Dendritic cell treated with granulocyte-macrophage colony-stimulating factor and Interleukin-4, amounts not matched to agents 40 ng/mL and 50 ng/mL, for 4 days (primary cell): Measurements from ENCODE around the gene C1QTNF1.

Experiments
- H3K27ac Mint-ChIP-seq: one replicate; pipeline ENCODE4 v1.8.0; 2022; ENCODE audit warnings: mild to moderate bottlenecking, mixed read lengths
- H3K27me3 Mint-ChIP-seq: one replicate; pipeline ENCODE4 v1.8.0; 2022; ENCODE audit warnings: mild to moderate bottlenecking, mixed read lengths
- H3K36me3 Mint-ChIP-seq: one replicate; pipeline ENCODE4 v1.8.0; 2022; ENCODE audit warnings: low read depth, mixed read lengths
- H3K4me1 Mint-ChIP-seq: one replicate; pipeline ENCODE4 v1.8.0; 2022; ENCODE audit warnings: low read depth, mixed read lengths
- H3K4me3 Mint-ChIP-seq: one replicate; pipeline ENCODE4 v1.8.0; 2022; ENCODE audit warnings: mild to moderate bottlenecking, moderate library complexity, mixed read lengths
- H3K9me3 Mint-ChIP-seq: one replicate; pipeline ENCODE4 v1.8.0; 2022; ENCODE audit warnings: mixed read lengths
- intact Hi-C: fragments of 100-400 bp; cut with micrococcal nuclease; formaldehyde crosslinking; loops from one replicate; pipeline ENCODE4 v1.15.0; 2022

Gene C1QTNF1

DNA sequence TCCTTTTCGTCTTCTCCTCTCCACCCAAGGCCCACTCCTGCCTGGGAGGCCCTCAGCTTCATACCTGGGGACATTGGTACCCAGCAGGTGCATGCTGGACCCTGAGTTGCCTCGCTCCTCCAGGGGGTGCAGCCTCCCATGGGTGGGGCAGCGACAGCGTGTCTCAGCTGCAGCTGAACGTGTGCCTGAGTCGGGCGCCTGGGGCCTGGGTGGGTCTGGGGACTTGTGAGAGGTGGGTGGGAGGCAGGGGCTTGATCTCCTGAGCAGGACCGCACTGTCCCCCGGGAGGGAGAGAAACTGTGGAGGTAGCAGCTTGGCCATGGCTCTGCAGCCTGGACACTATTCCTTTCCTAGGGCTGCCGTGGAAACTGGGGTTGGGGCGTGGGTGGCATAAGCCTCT is 25.9 kb downstream of the C1QTNF1 start:
- H3K4me1 Mint-ChIP-seq, result no peaks in the 10 kb centered on the region
- no peak overlapping the region for H3K27ac Mint-ChIP-seq
- H3K4me3 Mint-ChIP-seq, result no peak overlapping the region
- no peaks in the 10 kb centered on the region for H3K36me3 Mint-ChIP-seq
- peaks cover 16% of the 10 kb centered on the region for H3K9me3 Mint-ChIP-seq
- intact Hi-C loops, result loop anchor here (5.0 kb wide), 2 partner anchors 32 to 342 kb away; no protein-coding TSS in a partner anchor
- peaks cover 31% of the 10 kb centered on the region for H3K27me3 Mint-ChIP-seq

DNA sequence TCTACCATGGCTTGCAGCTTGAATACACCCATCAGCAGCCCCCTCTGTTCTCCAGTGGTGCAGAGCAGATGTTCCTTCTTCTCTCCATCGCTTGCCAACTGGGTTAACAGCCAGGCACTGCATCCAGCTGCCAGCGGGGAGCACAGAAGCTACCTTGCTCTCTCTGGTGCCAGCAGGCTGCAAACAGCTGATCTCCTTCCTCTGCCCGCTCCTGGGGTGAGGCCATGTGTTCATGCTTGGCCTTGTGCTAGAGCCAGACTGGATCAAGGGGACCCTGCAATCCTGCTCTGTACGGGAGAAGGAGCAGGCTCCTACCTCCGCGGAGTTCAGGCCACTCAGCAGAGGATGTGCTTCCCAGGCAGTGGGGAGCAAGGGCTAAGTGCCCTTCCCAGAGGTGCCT is 26.6 kb downstream of the C1QTNF1 start:
- Mint-ChIP-seq H3K4me3 (no peak overlapping the region), H3K27me3 (peaks cover 24% of the 10 kb centered on the region), H3K27ac (no peak overlapping the region), H3K4me1 (no peaks in the 10 kb centered on the region), H3K9me3 (peaks cover 16% of the 10 kb centered on the region), H3K36me3 (no peaks in the 10 kb centered on the region)
- intact Hi-C loops, result no loop called here

DNA sequence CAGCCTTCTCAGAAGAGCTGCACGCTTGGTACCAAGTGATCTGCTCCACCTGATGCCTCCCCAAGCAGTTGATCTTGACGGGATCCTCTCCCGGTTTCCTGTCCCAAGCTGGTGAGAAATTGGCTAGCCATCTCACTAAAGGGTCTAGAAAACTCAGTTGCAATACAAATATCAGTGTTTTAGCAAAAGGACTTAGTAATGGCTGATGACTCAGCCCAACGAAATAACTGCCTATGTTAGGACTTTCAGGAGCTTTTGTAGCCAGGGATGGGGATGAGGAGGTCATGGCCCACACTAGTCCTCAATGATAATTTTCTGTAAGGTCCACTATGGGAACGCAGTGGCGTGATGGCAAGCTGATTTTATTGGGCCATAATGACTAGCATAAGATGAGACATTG is 27.3 kb downstream of the C1QTNF1 start:
- H3K27me3 Mint-ChIP-seq, result peaks cover 18% of the 10 kb centered on the region
- H3K9me3 Mint-ChIP-seq, result peaks cover 16% of the 10 kb centered on the region
- H3K4me3 Mint-ChIP-seq, result no peak overlapping the region
- no peak overlapping the region for H3K27ac Mint-ChIP-seq
- no peaks in the 10 kb centered on the region for H3K4me1 Mint-ChIP-seq
- no peaks in the 10 kb centered on the region for H3K36me3 Mint-ChIP-seq
- intact Hi-C loops, result no loop called here

DNA sequence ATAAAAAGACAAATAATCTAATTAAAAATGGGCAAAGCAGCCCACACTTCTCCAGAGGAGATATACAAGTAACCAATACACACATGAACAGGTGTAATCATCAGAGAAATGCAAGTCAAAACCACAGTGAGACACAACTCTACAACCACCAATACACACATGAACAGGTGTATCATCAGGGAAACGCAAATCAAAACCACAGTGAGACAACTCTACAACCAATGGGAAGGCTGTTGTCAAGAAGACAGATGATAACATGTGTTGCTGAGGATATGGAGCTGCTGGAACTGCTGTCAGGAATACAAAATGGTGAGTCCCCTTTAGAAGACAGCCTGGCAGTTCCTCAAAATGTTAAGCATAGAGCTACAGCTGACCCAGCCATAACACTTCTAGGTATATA is 28.2 kb downstream of the C1QTNF1 start:
- no peak overlapping the region for H3K4me3 Mint-ChIP-seq
- intact Hi-C loops, result no loop called here
- peaks cover 16% of the 10 kb centered on the region for H3K9me3 Mint-ChIP-seq
- no peaks in the 10 kb centered on the region for H3K36me3 Mint-ChIP-seq
- H3K27me3 Mint-ChIP-seq, result peaks cover 16% of the 10 kb centered on the region
- no peaks in the 10 kb centered on the region for H3K4me1 Mint-ChIP-seq
- H3K27ac Mint-ChIP-seq, result no peak overlapping the region

DNA sequence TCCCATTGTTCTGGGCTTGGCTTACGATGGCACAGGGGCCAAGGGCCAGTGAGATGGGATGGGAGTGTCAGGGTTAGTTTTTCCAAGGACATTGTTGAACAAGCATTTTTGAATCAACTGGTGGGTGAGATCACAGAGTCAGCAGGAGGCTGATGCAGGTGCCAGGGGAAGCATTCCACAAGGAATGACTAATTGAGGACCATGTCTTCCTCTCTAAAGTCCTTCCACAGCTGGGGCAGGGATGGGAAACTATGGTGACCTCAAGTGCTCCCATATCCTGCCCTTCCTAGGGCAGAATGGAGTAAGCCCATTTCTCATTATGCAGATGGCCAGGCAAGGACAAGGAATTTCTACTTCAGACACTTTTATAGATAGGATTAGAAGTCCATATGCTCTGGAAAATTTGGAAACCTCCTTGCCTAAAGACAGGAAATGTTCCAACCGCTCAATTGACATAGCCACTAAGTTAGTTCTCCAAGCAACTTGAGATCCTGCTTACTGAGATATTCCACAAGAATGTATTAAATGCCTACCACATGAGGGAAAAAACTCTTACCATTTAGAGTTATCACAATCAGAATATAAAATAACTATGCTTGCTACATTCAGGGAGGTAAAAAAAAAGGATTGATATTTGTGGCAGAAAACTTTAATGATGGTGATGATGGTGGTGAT is 29.4 kb downstream of the C1QTNF1 start:
- no peak overlapping the region for H3K4me3 Mint-ChIP-seq
- no peak overlapping the region for H3K27ac Mint-ChIP-seq
- H3K36me3 Mint-ChIP-seq, result no peaks in the 10 kb centered on the region
- H3K4me1 Mint-ChIP-seq, result peaks cover 10% of the 10 kb centered on the region
- intact Hi-C loops, result no loop called here
- peaks cover 16% of the 10 kb centered on the region for H3K27me3 Mint-ChIP-seq
- peaks cover 16% of the 10 kb centered on the region for H3K9me3 Mint-ChIP-seq

DNA sequence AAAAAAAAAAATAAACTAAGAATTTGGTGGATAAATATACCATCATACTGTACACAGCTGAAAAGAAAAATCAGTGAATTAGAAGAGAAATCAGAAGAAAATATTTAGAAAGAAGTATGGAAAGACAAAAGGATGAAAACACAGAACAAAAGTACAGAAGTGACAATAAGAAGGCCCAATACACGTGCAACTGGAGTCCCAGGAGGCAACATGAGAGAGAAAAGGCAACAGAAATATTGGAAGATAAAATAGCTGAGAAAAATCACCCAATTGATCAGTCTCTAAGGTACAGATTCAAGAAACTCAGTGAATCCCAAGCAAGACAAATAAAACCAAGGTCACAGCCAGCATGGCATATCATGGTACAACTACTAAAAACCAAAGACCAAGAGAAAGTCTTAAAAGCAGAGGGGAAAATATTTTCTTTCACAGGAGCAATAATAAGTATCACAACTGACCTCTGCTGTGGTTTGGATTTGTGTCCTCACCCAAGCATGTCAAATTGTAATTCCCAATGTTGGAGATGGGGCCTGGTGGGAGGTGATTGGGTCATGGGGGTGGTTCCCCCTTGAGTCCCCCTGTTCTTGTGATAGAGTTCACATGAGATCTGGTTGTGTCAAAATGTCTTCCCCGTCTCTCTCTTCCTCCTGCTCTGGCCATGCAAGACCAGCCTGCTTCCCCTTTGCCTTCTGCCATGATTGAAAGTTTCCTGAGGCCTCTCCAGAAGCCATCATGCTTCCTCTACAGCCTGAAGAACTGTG is 30.4 kb downstream of the C1QTNF1 start:
- Mint-ChIP-seq H3K27me3 (peaks cover 12% of the 10 kb centered on the region), H3K9me3 (peaks cover 16% of the 10 kb centered on the region), H3K4me3 (no peak overlapping the region), H3K36me3 (no peaks in the 10 kb centered on the region), H3K27ac (no peak overlapping the region), H3K4me1 (peaks cover 16% of the 10 kb centered on the region)
- intact Hi-C loops, result no loop called here

DNA sequence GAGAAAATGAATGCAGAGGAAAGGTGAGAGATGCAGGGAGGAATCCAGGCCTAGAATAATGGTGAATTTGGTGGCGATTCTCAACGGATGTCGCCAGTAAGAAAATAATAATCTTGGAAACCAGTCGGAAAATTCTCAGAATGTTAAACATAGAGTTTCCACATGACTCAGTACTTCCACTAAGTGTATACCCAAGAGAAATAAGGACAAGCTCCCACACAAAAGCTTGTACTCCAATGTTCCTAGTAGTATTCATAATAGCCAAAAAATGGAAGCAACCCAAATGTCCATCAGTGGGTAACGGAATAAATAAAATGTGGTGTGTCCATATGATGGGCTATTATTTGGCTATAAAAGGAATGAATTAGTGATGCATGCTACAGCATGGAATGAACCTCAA is 31.2 kb downstream of the C1QTNF1 start:
- Mint-ChIP-seq H3K9me3 (peaks cover 16% of the 10 kb centered on the region), H3K27me3 (peaks cover 9% of the 10 kb centered on the region), H3K4me1 (peaks cover 16% of the 10 kb centered on the region), H3K4me3 (no peak overlapping the region), H3K36me3 (no peaks in the 10 kb centered on the region), H3K27ac (no peak overlapping the region)
- intact Hi-C loops, result no loop called here

DNA sequence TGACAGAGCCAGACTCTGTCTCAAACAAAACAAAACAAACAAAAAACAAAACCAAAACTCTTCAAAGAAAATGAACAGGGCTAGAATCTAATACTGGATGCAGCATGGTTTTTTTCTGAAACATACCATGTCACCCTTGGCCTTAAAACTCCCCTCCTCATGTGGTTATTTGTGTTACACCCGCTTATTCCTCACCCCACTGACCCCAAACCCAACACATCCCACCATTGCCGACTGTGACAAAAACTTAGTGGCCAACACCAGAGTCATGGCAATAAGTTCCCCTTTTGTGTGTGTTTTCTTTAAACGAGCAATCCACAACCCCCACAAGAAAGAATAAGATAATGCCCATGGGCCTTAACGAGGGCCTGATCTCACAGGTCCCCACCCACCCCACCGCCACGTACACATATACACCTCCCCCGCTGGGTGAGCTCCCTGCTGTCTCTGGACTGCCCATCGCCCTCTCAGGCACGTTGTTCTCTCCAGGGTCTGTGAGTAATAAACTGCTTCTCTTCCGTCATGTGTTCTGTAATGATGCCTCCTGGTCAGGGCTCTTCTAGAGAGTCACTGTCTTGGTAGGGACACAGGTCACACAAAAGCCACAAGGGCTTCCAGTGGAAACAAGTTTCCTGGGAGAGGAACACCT is 33.9 kb downstream of the C1QTNF1 start:
- Mint-ChIP-seq H3K27ac (peak overlapping the region; percentile 24), H3K9me3 (peaks cover 16% of the 10 kb centered on the region), H3K27me3 (peaks cover 4% of the 10 kb centered on the region), H3K4me3 (no peak overlapping the region), H3K36me3 (no peaks in the 10 kb centered on the region), H3K4me1 (peaks cover 16% of the 10 kb centered on the region)
- intact Hi-C loops, result no loop called here

DNA sequence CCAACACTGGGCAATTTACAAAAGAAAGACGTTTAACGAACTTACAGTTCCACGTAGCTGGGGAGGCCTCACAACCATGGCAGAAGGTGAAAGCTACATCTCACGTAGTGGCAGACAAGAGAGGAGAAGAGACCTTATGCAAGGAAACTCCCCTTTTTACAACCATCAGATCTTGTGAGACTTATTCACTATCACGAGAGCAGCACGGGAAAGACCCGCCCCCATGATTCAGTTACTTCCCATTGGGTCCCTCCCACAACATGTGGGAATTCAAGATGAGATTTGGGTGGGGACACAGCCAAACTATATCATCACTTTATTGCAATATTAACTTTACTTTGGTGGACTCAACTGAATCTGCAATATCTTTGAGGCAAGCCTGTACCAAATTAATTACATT is 38.7 kb downstream of the C1QTNF1 start:
- intact Hi-C loops, result no loop called here
- Mint-ChIP-seq H3K36me3 (no peaks in the 10 kb centered on the region), H3K4me1 (peaks cover 19% of the 10 kb centered on the region), H3K9me3 (no peaks in the 10 kb centered on the region), H3K27ac (no peak overlapping the region), H3K27me3 (peaks cover 6% of the 10 kb centered on the region), H3K4me3 (no peak overlapping the region)

DNA sequence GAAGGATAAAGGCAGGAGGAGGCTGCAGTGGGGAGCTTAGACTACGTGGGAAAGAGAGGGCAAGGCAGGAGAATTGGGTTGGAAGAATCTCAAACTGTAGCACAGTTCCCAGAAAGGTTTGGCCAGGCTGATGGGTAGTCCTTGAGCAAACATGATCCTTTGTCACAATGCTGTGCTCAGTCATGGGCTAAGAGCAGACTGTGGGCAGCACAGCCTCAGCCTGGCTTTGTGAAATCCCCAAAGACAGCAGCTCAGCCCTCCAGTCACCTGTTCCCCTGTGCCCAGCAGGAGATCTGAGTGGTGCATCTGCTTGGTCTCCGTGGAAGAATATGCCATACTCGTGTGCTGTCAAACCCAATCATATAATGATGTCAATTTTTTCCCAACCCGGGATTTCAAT is 40.1 kb downstream of the C1QTNF1 start:
- H3K27me3 Mint-ChIP-seq, result peaks cover 6% of the 10 kb centered on the region
- H3K4me1 Mint-ChIP-seq, result peaks cover 5% of the 10 kb centered on the region
- no peak overlapping the region for H3K27ac Mint-ChIP-seq
- no peak overlapping the region for H3K4me3 Mint-ChIP-seq
- intact Hi-C loops, result no loop called here
- H3K9me3 Mint-ChIP-seq, result no peaks in the 10 kb centered on the region
- no peaks in the 10 kb centered on the region for H3K36me3 Mint-ChIP-seq

DNA sequence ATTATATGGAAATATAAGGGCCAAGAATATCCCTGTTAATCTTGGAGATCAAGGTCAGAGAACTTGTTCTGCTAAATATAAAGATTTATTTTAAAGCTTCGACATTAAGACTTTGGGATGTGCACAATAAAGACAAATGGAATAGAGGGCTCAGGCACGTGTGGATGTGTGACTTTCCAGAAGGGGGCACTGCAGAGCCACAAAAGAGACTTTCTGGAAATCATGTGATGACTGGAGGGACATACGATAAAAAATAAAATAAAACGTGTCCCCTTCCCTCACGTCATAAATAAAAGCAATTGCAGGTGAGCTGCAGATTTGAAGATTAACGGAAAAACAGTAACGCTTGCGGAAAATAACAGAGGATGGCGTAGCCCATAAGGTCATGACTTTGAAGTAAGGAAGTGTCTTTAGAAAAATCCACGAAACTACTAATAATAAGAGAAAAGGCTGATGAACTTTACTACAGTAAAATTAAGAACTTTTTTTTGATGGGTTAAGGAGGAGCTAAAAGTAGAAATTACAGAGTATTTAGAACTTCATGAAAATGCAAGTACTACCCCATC is 41.2 kb downstream of the C1QTNF1 start:
- H3K4me3 Mint-ChIP-seq, result no peak overlapping the region
- H3K4me1 Mint-ChIP-seq, result peaks cover 5% of the 10 kb centered on the region
- H3K9me3 Mint-ChIP-seq, result no peaks in the 10 kb centered on the region
- no peak overlapping the region for H3K27ac Mint-ChIP-seq
- H3K36me3 Mint-ChIP-seq, result no peaks in the 10 kb centered on the region
- intact Hi-C loops, result loop anchor here (1.0 to 5.0 kb wide), 2 partner anchors 17 to 327 kb away; no protein-coding TSS in a partner anchor
- H3K27me3 Mint-ChIP-seq, result peaks cover 6% of the 10 kb centered on the region

DNA sequence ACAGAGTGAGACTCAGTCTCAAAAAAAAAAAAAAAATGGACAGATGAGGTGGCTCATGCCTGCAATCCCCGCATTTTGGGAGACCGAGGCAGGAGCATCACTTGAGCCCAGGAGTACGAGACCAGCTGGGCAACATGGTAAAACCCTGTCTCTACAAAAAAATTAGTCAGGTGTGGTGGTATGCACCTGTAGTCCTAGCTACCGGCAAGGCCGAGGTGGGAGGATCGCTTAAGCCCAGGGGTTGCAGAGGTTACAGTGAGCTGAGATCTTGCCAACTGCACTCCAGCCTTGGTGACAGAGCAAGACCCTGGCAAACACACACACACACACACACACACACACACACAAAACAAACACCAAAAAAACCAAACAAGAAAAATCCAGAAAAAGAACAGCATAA is 43.0 kb downstream of the C1QTNF1 start:
- H3K4me3 Mint-ChIP-seq, result no peak overlapping the region
- H3K9me3 Mint-ChIP-seq, result no peaks in the 10 kb centered on the region
- H3K4me1 Mint-ChIP-seq, result peaks cover 5% of the 10 kb centered on the region
- H3K27ac Mint-ChIP-seq, result no peak overlapping the region
- no peaks in the 10 kb centered on the region for H3K36me3 Mint-ChIP-seq
- intact Hi-C loops, result loop anchor here (5.0 kb wide), 1 partner anchor 325 kb away; no protein-coding TSS in a partner anchor
- peaks cover 8% of the 10 kb centered on the region for H3K27me3 Mint-ChIP-seq

DNA sequence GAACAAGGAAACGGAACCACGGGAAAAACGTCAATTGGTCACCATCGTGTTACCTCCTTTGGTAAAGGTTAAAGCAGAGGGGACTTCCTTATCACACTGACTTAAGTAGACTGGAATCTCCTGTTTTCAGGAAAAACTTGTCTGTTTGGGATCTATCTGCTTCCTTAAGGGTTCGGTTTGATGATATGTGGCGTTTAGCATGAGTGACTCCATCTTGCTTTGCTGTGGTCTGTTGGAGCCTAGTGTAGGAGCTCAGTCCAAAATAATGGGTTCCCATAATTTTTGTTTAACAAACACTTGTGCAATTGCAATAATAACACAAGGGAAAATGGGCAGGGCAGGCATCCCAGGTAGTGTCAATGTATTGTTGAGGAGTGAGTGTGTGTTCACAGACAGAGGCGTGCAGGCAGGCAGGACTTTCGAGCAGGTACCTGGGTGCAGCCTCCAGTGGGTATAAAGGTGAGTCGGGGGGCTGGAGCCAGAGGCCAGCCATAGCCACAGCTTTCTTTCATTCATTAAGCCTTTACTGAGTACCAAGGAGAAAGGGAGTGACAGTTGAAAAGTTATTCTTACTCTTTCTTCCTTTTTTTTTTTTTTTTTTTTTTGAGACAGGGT is 46.4 kb downstream of the C1QTNF1 start:
- Mint-ChIP-seq H3K27ac (no peak overlapping the region), H3K4me1 (peaks cover 15% of the 10 kb centered on the region), H3K4me3 (no peak overlapping the region), H3K9me3 (no peaks in the 10 kb centered on the region), H3K36me3 (peaks cover 6% of the 10 kb centered on the region), H3K27me3 (peaks cover 2% of the 10 kb centered on the region)
- intact Hi-C loops, result no loop called here
